Measurements from ENCODE around the gene TMEM169. TPM values are rescaled to one million over a fixed set of nuclear protein-coding genes. Genes with fewer than 3 reads are reported as not detected.
A peak's percentile ranks its signal among the peaks of the same experiment; 100 is the strongest.

TMEM169 gene
- total and polyA plus RNA-seq, 2 of the 13 experiments (the other 11 are each of a cell fraction or from before 2014, with no cell fraction given): 1.5 to 4.5 TPM

DNA sequence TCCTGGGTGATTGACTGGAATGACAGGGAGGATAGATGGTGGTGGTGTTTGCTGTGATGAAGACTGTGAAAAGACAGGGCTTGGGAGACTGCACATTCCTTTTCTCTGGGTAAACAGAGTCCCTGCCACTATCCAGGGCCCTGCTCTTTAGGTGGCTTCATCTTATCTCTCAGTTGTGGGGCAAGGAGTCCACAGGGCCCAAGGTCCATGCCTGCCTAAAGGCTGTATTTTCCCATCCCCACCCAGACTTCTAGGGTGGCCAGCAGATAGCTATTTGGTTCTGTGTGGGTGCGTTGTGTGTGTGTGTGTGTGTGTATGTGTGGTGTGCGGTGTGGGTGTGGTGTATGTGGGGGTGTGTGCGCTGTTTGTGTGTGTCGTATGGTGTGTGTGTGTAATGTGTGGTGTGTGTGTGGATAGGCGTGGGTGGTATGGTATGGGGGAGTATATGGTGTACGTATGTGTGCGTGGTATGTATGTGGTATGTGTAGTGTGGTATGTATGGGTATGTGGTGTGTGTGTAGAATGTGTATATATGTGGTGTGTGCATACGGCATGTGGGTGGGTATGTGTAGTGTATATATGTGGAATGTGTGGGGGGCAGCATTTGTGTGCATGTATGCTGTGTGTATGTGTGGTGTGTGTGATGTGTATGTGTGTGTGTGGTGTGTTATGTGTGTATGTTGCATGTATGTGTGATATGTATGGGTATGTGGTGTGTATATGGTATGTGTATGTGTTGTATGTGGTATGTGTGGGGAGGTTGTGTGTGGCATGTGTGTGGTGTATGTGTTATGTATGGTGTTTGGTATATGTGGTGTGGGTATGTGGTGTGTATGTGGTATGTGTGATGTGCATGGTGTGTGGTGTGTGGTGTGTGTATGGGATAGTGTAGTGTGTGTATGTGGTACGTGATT, 17.0 kb downstream of the TMEM169 start:
- ChIA-PET POLR2A (interaction anchor here (0.7 kb wide), 1 partner anchor 17 kb away, joined by 3 read pairs; the partner anchor contains the start of genes PECR and TMEM169), CTCF (ENCODE audit: low intra/inter-chr PET ratio, low total read pairs) (no interaction called here)
- Histone ChIP-seq H3K27ac (ENCODE audit: extremely low read length, insufficient read depth, low read length) (no peak overlapping the region), H3K4me2 (ENCODE audit: low read depth, low read length) (no peak overlapping the region), H4K20me1 (ENCODE audit: insufficient read depth, low read length) (no peaks in the 10 kb centered on the region), H3K9me3 (ENCODE audit: low read length) (no peaks in the 10 kb centered on the region), H2AFZ (ENCODE audit: low read length) (no peak overlapping the region), H3K36me3 (replicated peaks in 1 of 2; ENCODE audit: control insufficient read depth in 1 of 2, insufficient read depth in 2 of 2, low read length in 2 of 2) (peaks cover 0 to 4% of the 10 kb centered on the region in 2 experiments; a peak in 2 of 5 replicates), H3K9ac (ENCODE audit: insufficient read depth, low read depth, low read length) (no peak overlapping the region), H3K4me3 (replicated peaks in 1 of 3; ENCODE audit: insufficient read depth in 1 of 3, low read depth in 2 of 3, low read length in 3 of 3) (no peak overlapping the region), H3K79me2 (ENCODE audit: insufficient read depth, low read length) (no peaks in the 10 kb centered on the region), H3K4me1 (ENCODE audit: insufficient read depth, low read length) (peaks cover 13% of the 10 kb centered on the region), H3K27me3 (ENCODE audit: control insufficient read depth in 1 of 2, insufficient read depth in 2 of 2, low read length in 2 of 2) (no peaks in the 10 kb centered on the region)
- peak; percentile 44 for FAIRE-seq
- intact Hi-C loops (cut with micrococcal nuclease; ENCODE audit: unreplicated experiment) (no loop called here), in situ Hi-C loops (cut with HindIII; ENCODE audit: extremely low pct_ligation_motif_present, low pct_unique_long_range_greater_than_20kb) (no loop called here)
- peak; percentile 67 for ATAC-seq
- no peak for DNase-seq (ENCODE audit: low spot score)
- 98% methylated on average over 9 of the region's 9 CpGs for WGBS (ENCODE audit: low lambda C conversion rate)
- BruUV-seq (replicated peaks): no TSS peak
- TF ChIP-seq SOX6 (IDR thresholded peaks at IDR 0.05): peak; percentile 75; the same call in 1 of the 2 replicates
- TF ChIP-seq SOX6 (CRISPR knock-in tag; IDR thresholded peaks at IDR 0.05): no peak
- TF ChIP-seq IKZF1 (IDR thresholded peaks at IDR 0.05): peak; percentile 71; the same call in 1 of the 2 replicates
- TF ChIP-seq HNF4A (CRISPR knock-in tag; IDR thresholded peaks at IDR 0.05): peak; percentile 43; the same call in 1 of the 2 replicates
- TF ChIP-seq, protein P1, sequence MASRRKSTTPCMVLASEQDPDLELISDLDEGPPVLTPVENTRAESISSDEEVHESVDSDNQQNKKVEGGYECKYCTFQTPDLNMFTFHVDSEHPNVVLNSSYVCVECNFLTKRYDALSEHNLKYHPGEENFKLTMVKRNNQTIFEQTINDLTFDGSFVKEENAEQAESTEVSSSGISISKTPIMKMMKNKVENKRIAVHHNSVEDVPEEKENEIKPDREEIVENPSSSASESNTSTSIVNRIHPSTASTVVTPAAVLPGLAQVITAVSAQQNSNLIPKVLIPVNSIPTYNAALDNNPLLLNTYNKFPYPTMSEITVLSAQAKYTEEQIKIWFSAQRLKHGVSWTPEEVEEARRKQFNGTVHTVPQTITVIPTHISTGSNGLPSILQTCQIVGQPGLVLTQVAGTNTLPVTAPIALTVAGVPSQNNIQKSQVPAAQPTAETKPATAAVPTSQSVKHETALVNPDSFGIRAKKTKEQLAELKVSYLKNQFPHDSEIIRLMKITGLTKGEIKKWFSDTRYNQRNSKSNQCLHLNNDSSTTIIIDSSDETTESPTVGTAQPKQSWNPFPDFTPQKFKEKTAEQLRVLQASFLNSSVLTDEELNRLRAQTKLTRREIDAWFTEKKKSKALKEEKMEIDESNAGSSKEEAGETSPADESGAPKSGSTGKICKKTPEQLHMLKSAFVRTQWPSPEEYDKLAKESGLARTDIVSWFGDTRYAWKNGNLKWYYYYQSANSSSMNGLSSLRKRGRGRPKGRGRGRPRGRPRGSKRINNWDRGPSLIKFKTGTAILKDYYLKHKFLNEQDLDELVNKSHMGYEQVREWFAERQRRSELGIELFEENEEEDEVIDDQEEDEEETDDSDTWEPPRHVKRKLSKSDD (CRISPR knock-in tag; IDR thresholded peaks at IDR 0.05; ENCODE audit: low read depth): no peak
- peak; percentile 67 for TF ChIP-seq LCORL (IDR thresholded peaks at IDR 0.05)
- TF ChIP-seq LCORL (CRISPR knock-in tag; IDR thresholded peaks at IDR 0.05): no peak
- peak; percentile 31 for TF ChIP-seq FOXA1 (IDR thresholded peaks at IDR 0.05)
- TF ChIP-seq FOXA1 (CRISPR knock-in tag; IDR thresholded peaks at IDR 0.05): no peak
- peak; percentile 6; the same call in 1 of the 2 replicates for TF ChIP-seq FOXP1 (IDR thresholded peaks at IDR 0.05)
- no peak for TF ChIP-seq FOXP1 (CRISPR knock-in tag; IDR thresholded peaks at IDR 0.05)
- TF ChIP-seq NKX3-1 (CRISPR knock-in tag; IDR thresholded peaks at IDR 0.05): no peak
- TF ChIP-seq SP4 (CRISPR knock-in tag; IDR thresholded peaks at IDR 0.05): 0 out of 2 replicates have a peak, but pooled peaks have one; percentile 25
- no peak for TF ChIP-seq HMG20B (CRISPR knock-in tag; conservative IDR thresholded peaks at IDR 0.05)
- TF ChIP-seq ZNF207 (IDR thresholded peaks at IDR 0.05; ENCODE audit: borderline replicate concordance): peak; percentile 75; the same call in 1 of the 2 replicates
- TF ChIP-seq ZNF567 (CRISPR knock-in tag; IDR thresholded peaks at IDR 0.05; ENCODE audit: borderline replicate concordance): no peak
- no peak for TF ChIP-seq ZNF263 (CRISPR knock-in tag; IDR thresholded peaks at IDR 0.05)
- TF ChIP-seq, protein P2, sequence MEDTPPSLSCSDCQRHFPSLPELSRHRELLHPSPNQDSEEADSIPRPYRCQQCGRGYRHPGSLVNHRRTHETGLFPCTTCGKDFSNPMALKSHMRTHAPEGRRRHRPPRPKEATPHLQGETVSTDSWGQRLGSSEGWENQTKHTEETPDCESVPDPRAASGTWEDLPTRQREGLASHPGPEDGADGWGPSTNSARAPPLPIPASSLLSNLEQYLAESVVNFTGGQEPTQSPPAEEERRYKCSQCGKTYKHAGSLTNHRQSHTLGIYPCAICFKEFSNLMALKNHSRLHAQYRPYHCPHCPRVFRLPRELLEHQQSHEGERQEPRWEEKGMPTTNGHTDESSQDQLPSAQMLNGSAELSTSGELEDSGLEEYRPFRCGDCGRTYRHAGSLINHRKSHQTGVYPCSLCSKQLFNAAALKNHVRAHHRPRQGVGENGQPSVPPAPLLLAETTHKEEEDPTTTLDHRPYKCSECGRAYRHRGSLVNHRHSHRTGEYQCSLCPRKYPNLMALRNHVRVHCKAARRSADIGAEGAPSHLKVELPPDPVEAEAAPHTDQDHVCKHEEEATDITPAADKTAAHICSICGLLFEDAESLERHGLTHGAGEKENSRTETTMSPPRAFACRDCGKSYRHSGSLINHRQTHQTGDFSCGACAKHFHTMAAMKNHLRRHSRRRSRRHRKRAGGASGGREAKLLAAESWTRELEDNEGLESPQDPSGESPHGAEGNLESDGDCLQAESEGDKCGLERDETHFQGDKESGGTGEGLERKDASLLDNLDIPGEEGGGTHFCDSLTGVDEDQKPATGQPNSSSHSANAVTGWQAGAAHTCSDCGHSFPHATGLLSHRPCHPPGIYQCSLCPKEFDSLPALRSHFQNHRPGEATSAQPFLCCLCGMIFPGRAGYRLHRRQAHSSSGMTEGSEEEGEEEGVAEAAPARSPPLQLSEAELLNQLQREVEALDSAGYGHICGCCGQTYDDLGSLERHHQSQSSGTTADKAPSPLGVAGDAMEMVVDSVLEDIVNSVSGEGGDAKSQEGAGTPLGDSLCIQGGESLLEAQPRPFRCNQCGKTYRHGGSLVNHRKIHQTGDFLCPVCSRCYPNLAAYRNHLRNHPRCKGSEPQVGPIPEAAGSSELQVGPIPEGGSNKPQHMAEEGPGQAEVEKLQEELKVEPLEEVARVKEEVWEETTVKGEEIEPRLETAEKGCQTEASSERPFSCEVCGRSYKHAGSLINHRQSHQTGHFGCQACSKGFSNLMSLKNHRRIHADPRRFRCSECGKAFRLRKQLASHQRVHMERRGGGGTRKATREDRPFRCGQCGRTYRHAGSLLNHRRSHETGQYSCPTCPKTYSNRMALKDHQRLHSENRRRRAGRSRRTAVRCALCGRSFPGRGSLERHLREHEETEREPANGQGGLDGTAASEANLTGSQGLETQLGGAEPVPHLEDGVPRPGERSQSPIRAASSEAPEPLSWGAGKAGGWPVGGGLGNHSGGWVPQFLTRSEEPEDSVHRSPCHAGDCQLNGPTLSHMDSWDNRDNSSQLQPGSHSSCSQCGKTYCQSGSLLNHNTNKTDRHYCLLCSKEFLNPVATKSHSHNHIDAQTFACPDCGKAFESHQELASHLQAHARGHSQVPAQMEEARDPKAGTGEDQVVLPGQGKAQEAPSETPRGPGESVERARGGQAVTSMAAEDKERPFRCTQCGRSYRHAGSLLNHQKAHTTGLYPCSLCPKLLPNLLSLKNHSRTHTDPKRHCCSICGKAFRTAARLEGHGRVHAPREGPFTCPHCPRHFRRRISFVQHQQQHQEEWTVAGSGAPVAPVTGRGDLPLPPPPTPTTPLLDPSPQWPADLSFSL (CRISPR knock-in tag; IDR thresholded peaks at IDR 0.05): peak; percentile 65; the same call in 1 of the 2 replicates
